Measurements from ENCODE around the gene TSHZ2.

- TF ChIP-seq CTCF (IDR thresholded peaks at IDR 0.05) (no peak), POLR2A (IDR thresholded peaks at IDR 0.05) (no peak)
Observed at GRCh38 chr20:53321596-53321995, 349.4 kb downstream of the TSHZ2 start.
